G401 (cell line): ENCODE results near the gene SPATA6L. TPM values are rescaled to one million over a fixed set of nuclear protein-coding genes. Genes with fewer than 3 reads are reported as not detected.
"Not testable (repeated sequence)": the region's sequence is repeated elsewhere in the genome, so short reads cannot be mapped to it uniquely, and the experiment has no call there.

Source experiments
- DNase-seq: peaks from one replicate; pipeline ENCODE4 v3.0.0-alpha.2; 2015; ENCODE audit warnings: low spot score
- in situ Hi-C: cut with HindIII; loops from 2 replicates; pipeline ENCODE4 v1.10.0; 2016; ENCODE audit warnings: low sequenced_read_pairs, mixed read lengths
- total RNA-seq: library from RNA; depleted of rRNA; stranded (reverse); fragments of >200 nt; shearing (Covaris generic); gene quantifications from 2 replicates; pipeline ENCODE4 v1.2.3, GENCODE V29; 2014

Gene SPATA6L
- total RNA-seq, 1 experiment from 2014 or later = 0.34 TPM

DNA sequence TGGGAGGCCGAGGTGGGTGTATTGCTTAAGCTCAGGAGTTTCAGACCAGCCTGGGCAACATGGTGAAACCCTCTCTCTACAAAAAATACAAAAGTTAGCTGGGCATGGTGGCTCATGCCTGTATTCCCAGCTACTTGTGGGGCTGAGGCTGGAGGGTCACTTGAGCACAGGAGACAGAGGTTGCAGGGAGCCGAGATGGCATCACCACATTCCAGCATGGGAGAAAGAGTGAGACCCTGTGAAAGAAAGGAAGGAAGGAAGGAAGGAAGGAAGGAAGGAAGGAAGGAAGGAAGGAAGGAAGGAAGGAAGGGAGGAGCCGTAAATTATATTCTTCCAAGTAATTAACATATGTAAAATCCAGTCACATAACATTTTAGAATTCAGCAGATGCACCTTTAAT, 10.1 kb downstream of the SPATA6L start:
- in situ Hi-C loops, DNase-seq: not testable (repeated sequence)

GRCh38 chr9:4654538-4654937, 11.7 kb downstream of the SPATA6L start:
- DNase-seq = peak; percentile 37
- in situ Hi-C loops = no loop called here

GRCh38 chr9:4654084-4654483, 12.2 kb downstream of the SPATA6L start:
- in situ Hi-C loops = no loop called here
- no peak for DNase-seq

DNA sequence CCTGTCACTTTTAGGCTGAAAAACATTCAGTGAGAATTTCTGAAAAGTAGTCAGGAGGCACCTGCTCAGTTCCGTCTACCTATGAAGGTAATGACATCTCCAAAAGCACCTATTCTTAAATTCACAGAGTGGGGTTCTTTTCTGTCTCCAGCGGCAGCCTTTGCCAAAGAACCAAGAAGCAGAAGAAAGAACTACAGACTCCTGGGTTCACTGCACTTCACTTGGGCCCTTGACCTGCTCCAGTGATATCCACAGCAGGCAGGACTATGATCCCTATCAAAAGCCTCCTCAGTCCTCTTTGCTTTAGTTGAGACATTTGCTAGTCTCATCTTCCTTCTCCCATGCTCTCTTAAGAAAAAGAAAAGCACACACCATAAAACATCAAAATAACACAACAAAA, 23.9 kb downstream of the SPATA6L start:
- in situ Hi-C loops = no loop called here
- no peak for DNase-seq

- DNase-seq = peak; percentile 14
- in situ Hi-C loops = no loop called here
Measured at GRCh38 chr9:4640027-4640426, 26.3 kb downstream of the SPATA6L start.

GRCh38 chr9:4639420-4639819, 26.9 kb downstream of the SPATA6L start:
- in situ Hi-C loops = no loop called here

DNA sequence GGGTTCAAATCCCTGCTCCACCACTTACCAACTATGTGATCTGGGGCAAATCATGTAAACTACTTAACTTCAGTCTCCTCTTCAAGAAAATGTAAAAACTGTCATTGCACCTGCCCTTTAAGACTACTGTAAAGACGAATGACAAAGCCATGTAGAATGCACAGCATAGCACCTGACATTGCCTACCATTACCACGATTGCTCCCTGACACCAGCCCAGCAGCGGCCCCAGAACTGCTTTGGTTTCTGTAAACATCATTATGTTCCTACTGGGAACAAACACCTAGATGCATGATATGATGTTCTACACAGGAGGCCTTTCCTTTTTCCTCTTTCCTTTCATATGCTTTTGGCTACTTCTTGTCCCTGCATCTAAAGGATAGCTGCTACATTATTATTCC, 27.3 kb downstream of the SPATA6L start:
- in situ Hi-C loops = no loop called here
- no peak for DNase-seq

More at GRCh38 chr9:4639420-4639819, 26.9 kb downstream of the SPATA6L start:
- DNase-seq = no peak

GRCh38 chr9:4630836-4631235, 35.4 kb downstream of the SPATA6L start:
- no peak for DNase-seq
- in situ Hi-C loops = no loop called here

DNA sequence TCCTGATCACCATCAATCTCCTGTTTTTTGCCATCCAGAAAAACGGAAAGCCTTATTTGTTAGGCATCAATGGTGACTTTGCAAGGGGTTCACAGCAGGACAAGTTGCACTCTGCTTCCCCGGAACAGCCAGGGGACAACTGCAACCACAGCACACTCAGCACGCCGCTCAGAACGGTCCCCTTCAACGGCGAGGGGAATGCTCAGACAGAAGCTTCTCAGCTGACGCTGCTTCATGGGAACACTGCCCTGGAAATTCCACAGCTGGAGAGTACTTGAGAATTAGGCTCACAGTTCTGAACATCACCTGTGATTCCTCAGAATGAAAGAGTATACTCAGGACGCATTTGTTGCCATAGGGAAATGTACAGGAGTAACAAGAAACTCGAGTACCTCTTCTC, 44.3 kb downstream of the SPATA6L start:
- in situ Hi-C loops = no loop called here
- no peak for DNase-seq

DNA sequence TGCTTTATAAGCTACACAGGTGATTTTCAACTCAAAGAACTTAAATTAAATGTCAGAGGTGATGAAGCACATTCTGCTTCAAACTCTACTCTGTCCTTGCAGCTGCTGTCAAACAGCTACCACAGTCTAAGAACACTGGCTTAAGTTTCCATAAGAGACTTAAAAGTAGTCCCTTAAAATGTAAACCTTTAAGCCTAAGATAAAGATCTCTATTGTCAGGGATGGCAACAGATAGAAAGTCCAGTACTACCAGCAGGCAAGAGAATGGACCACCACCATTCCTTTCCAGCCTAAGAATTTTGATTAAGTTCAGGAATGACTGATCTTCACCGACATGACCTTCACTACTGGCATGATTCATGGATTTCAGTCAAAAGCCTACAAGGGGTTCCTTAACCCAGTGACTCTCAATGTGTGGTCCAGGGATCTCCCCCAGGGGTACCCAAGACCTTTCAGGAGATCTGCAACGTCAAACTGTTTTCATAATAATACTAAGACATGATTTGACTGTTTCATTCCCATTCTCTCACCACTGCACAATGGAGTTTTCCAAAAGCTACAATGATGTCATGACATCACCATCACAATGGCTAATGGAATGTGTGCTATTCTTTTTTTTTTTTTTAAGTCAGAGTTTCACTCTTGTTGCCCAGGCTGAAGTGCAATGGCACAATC, 45.3 kb downstream of the SPATA6L start:
- DNase-seq = no peak
- in situ Hi-C loops = no loop called here

DNA sequence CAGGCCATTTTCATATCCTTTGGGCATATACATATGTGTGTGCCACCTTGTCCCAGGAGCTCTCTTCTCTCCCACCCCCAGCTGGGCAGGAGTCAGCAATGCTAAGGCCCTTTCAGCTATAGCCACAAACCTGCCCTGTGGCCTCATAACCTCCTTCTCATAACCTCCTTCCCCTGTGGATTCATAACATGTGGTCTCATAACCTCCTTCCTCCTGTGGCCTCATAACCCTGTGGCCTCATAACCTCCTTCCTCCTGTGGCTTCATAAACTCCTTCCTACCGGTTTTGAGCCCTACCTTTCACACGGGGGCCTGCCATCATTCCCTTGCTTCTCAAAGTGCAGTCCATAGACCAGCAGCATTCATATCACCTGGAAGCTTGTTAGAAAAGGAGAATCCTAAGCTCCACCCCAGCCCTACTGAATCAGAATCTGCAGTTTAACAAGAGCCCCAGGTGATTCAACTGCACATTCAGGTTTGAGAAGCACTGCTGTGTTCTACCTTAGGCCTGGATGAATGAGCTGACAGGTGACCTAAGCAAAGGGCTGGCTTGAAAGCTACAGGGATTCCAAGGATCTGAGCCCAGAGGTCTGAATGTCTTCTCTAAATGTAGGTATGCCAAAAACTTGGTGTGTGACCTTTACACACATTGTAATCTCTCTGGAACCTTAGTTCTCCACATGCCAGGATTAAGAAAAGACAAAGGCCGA, 46.1 kb downstream of the SPATA6L start:
- no peak for DNase-seq
- in situ Hi-C loops = no loop called here

GRCh38 chr9:4618700-4619099, 47.6 kb downstream of the SPATA6L start:
- in situ Hi-C loops = no loop called here

DNA sequence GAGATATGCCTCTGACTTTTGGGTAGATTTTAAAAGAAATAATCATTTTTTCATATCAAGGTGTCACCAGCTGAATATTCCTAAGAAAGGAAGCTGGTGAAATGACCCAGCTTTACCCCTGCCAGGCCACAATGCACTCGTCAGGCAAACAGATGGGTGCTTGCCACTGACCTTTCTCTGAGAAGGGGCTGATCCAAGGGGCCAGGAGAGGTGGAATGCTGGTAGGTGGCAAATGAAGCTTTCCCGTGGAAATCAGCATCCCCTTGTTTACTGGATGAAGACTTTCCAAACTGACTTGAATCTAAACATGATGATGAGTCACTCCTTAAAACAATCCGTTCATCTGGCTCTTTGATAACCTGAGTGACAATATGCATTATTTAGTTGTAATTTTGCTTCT, 48.5 kb downstream of the SPATA6L start:
- in situ Hi-C loops = no loop called here
- DNase-seq = no peak

More at GRCh38 chr9:4618700-4619099, 47.6 kb downstream of the SPATA6L start:
- no peak for DNase-seq

DNA sequence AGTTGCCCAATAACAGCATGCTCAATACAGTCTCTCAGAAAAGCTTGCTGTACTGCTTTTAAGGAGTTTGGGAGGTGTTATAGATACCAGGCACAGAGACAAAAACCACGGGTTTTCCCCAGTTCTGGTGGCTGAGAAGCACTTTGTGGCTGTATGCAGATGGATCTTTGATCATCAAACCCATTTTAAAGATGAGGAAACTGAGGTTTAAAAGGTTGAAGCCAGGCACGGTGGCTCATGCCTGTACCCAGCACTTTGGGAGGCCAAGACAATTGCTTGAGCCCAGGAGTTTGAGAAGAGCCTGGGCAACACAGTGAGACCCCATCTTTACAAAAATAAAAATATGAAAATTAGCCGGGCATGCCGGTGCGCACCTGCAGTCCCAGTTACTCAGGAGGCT, 50.5 kb downstream of the SPATA6L start:
- DNase-seq = no peak
- in situ Hi-C loops = no loop called here

DNA sequence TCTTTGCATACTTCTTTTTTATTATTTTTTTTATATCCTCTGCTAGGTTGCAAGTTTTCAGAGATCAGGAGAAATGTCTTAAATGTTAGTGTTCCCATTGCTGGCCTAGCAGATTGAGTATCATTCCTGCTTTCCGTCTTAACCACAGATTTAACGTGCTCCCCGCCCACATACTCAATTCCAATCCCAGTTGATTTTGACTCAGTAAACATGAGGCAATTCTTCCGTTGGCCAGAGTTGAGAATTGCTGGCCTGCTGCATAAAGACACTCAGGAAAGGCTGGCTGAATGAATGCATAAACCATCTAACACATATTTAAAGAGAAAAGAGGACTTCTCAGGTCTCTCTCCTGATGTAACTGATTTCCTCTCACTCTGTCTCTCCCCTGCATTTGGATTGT, 51.0 kb downstream of the SPATA6L start:
- no peak for DNase-seq
- in situ Hi-C loops = no loop called here

- no peak for DNase-seq
- in situ Hi-C loops = no loop called here
Measured at GRCh38 chr9:4614627-4615026, 51.7 kb downstream of the SPATA6L start.

GRCh38 chr9:4606033-4606432, 60.2 kb downstream of the SPATA6L start:
- in situ Hi-C loops, DNase-seq: not testable (repeated sequence)

GRCh38 chr9:4604678-4605095, 61.6 kb downstream of the SPATA6L start:
- in situ Hi-C loops = no loop called here
- DNase-seq = peak; percentile 89

DNA sequence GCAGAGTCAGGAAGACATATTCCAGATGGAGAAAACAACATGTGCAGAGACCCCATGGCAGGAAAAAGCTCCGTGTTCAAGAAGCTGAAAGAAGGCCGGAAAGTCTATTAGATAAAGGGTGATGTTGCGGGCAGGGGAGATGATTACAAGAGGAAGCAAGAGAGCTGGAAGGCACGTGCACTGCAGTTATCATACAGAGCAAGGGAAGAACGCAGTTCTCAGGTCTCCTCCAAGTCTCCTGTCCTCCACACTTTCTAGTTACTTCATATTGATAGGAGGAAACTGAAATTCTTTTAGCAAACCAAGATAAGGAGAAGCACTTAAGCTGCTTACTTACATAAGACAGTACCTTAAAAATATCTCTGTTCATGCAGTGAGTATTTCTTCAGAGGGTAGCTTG, 62.5 kb downstream of the SPATA6L start:
- in situ Hi-C loops = no loop called here
- no peak for DNase-seq

DNA sequence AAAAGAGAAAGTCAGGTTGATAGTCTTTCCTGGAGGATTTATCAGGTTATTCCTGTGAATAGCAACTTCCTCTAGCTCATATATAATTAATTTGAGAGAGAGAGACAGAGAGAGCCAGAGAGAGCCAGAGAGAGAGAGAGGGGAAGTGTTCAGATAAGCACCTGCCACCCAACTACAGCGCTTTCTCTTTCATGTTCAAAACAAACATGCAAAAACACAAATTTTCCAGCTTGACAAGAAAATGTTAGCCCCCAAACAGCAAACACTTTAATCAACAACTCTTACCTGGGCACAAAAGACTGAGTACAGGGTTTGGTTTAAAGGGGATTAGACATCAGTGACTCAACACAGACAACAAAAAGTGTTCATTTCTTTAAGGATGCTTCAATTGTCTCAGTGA, 65.9 kb downstream of the SPATA6L start:
- in situ Hi-C loops = no loop called here
- no peak for DNase-seq
